Amniotic epithelial cell (primary cell): ENCODE measurements around the gene DGKH.
A peak's percentile ranks its signal among the peaks of the same experiment; 100 is the strongest.

Experiments used
- DNase-seq: peaks from one replicate; pipeline ENCODE4 v3.0.0-alpha.2; 2010; ENCODE audit warnings: low read depth

The DGKH gene

GRCh38 chr13:42228527-42228926 is 180.1 kb downstream of the DGKH start:
- DNase-seq = no peak

GRCh38 chr13:42229287-42229686 is 180.8 kb downstream of the DGKH start:
- DNase-seq = peak; percentile 38

GRCh38 chr13:42232671-42233070 is 184.2 kb downstream of the DGKH start:
- DNase-seq = no peak

- DNase-seq = peak; percentile 72
These were observed 185.3 kb downstream of the DGKH start for GRCh38 chr13:42233726-42234125.

- DNase-seq = no peak
These were observed 190.7 kb downstream of the DGKH start for GRCh38 chr13:42239161-42239560.

GRCh38 chr13:42239644-42240043 is 191.2 kb downstream of the DGKH start:
- DNase-seq = peak; percentile 18

- peak; percentile 18 for DNase-seq
These were observed 198.1 kb downstream of the DGKH start for GRCh38 chr13:42246541-42246940.

GRCh38 chr13:42247883-42248282 is 199.4 kb downstream of the DGKH start:
- DNase-seq = no peak

GRCh38 chr13:42255886-42256285 is 207.4 kb downstream of the DGKH start:
- DNase-seq = no peak

- no peak for DNase-seq
These were observed 210.3 kb downstream of the DGKH start for GRCh38 chr13:42258747-42259146.

- DNase-seq = no peak
These were observed 211.1 kb downstream of the DGKH start for GRCh38 chr13:42259515-42259914.

GRCh38 chr13:42260903-42261654 is 212.6 kb downstream of the DGKH start:
- no peak for DNase-seq

- DNase-seq = no peak
These were observed 218.0 kb downstream of the DGKH start for GRCh38 chr13:42266473-42266872.

GRCh38 chr13:42270160-42270856 is 221.9 kb downstream of the DGKH start:
- DNase-seq = no peak

- no peak for DNase-seq
These were observed 222.4 kb downstream of the DGKH start for GRCh38 chr13:42270857-42271215.

- DNase-seq = peak; percentile 100
These were observed 223.1 kb downstream of the DGKH start for GRCh38 chr13:42271337-42272114.

- peak; percentile 46 for DNase-seq
These were observed 223.8 kb downstream of the DGKH start, which contains the start of gene AKAP11 for GRCh38 chr13:42272115-42272803. Gene AKAP11, plus strand, starts transcription at chr13:42272152. Its CDS starts 14,197 bp downstream, at chr13:42286349.

- DNase-seq = no peak
These were observed 224.3 kb downstream of the DGKH start for GRCh38 chr13:42272804-42273175.

GRCh38 chr13:42274386-42275097 is 226.1 kb downstream of the DGKH start:
- DNase-seq = no peak

GRCh38 chr13:42275098-42275471 is 226.6 kb downstream of the DGKH start:
- peak; percentile 26 for DNase-seq

GRCh38 chr13:42275506-42275905 is 227.1 kb downstream of the DGKH start:
- DNase-seq = no peak

GRCh38 chr13:42276683-42277082 is 228.2 kb downstream of the DGKH start:
- DNase-seq = peak; percentile 98
